ENCODE data around the gene CDKN3. TPM values are rescaled to one million over a fixed set of nuclear protein-coding genes. Genes with fewer than 3 reads are reported as not detected.

Gene CDKN3
- total RNA-seq, 1 experiment from 2014 or later: 62.5 TPM

GRCh38 chr14:54427871-54428270, 31.1 kb downstream of the CDKN3 start:
- H3K27ac ChIP-seq (ENCODE audit: low read depth, low read length): no peak overlapping the region
- H4K20me1 ChIP-seq (ENCODE audit: insufficient read depth): no peaks in the 10 kb centered on the region
- no peak overlapping the region for H3K4me2 ChIP-seq (ENCODE audit: low read length)
- DNase-seq (ENCODE audit: low read depth, low spot score) (no peak), ATAC-seq (no peak)
- TF ChIP-seq SP1 (IDR thresholded peaks at IDR 0.05; ENCODE audit: low read depth) (no peak), EZH2 (IDR thresholded peaks at IDR 0.05) (no peak), SIN3A (IDR thresholded peaks at IDR 0.05; ENCODE audit: low read depth) (no peak), RAD21 (IDR thresholded peaks at IDR 0.05; ENCODE audit: low read depth) (no peak), EGR1 (IDR thresholded peaks at IDR 0.05; ENCODE audit: low read depth) (no peak), POLR2A (IDR thresholded peaks at IDR 0.05; ENCODE audit: borderline replicate concordance, extremely low read depth, insufficient read depth, insufficient read length) (no peak), ZNF274 (IDR thresholded peaks at IDR 0.05; ENCODE audit: low read depth, low read length) (no peak), CBX3 (IDR thresholded peaks at IDR 0.05; ENCODE audit: low read depth) (no peak), ZBTB33 (IDR thresholded peaks at IDR 0.05; ENCODE audit: extremely low read depth, insufficient replicate concordance, low read length) (no peak), EZH2phosphoT487 (IDR thresholded peaks at IDR 0.05; ENCODE audit: borderline replicate concordance) (no peak), FOSL1 (IDR thresholded peaks at IDR 0.05; ENCODE audit: low read depth) (no peak), ATF3 (IDR thresholded peaks at IDR 0.05) (no peak), CEBPB (IDR thresholded peaks at IDR 0.05; ENCODE audit: low read depth) (no peak), TCF7L2 (IDR thresholded peaks at IDR 0.05; ENCODE audit: borderline replicate concordance, extremely low read depth, insufficient read depth, insufficient read length) (no peak)
- POLR2A ChIA-PET: no interaction called here
- H3K4me3 ChIP-seq (replicated peaks in 1 of 2; ENCODE audit: low read depth in 1 of 2, low read length in 2 of 2): no peak overlapping the region
- no peaks in the 10 kb centered on the region for H3K9me2 ChIP-seq (ENCODE audit: insufficient read depth)
- peaks cover 18 to 40% of the 10 kb centered on the region in 2 experiments; a peak in 3 of 4 replicates for H3K36me3 ChIP-seq (ENCODE audit: control insufficient read depth in 1 of 2, insufficient read depth in 2 of 2, low read length in 2 of 2)
- no peak overlapping the region for H2AFZ ChIP-seq (ENCODE audit: low read depth, low read length, poor library complexity, severe bottlenecking)
- RAD21 ChIA-PET (ENCODE audit: low non-redundant PET in 1 of 2, low total read pairs in 2 of 2, uncharacterized antibody in 2 of 2, unreplicated experiment in 2 of 2): no interaction called here
- no peak overlapping the region for H3K9ac ChIP-seq (ENCODE audit: low read length)
- no TSS peak for BruUV-seq (replicated peaks)
- CTCF ChIA-PET: no interaction called here
- no peaks in the 10 kb centered on the region for H3K9me3 ChIP-seq (ENCODE audit: control insufficient read depth in 1 of 2, insufficient read depth in 1 of 2, low read depth in 1 of 2, low read length in 2 of 2)
- intact Hi-C loops (cut with micrococcal nuclease): no loop called here
- H3K79me2 ChIP-seq (ENCODE audit: insufficient read depth, low read length): peaks cover 44% of the 10 kb centered on the region
- H3K4me1 ChIP-seq (ENCODE audit: control insufficient read depth in 1 of 2, insufficient read depth in 2 of 2, low read length in 2 of 2): no peaks in the 10 kb centered on the region
- no peaks in the 10 kb centered on the region for H3K27me3 ChIP-seq (ENCODE audit: insufficient read depth, low read length)
